SK-N-DZ (cell line): ENCODE data around the gene LYPLA2.
"Not testable (repeated sequence)": the region's sequence is repeated elsewhere in the genome, so short reads cannot be mapped to it uniquely, and the experiment has no call there.

Source experiments
- DNase-seq: peaks from one replicate; pipeline ENCODE4 v3.0.0-alpha.2; 2015; ENCODE audit warnings: low spot score

LYPLA2 gene

GRCh38 chr1:23799570-23800399 lies 8.8 kb downstream of the LYPLA2 start:
- no peak for DNase-seq

GRCh38 chr1:23800400-23801337 lies 9.7 kb downstream of the LYPLA2 start, which contains the start of gene GALE:
Gene GALE, minus strand, starts transcription at chr1:23800754. Its CDS starts 1,747 bp downstream, at chr1:23799007.
- DNase-seq, result peak; percentile 86

GRCh38 chr1:23801338-23801748 lies 10.4 kb downstream of the LYPLA2 start:
- DNase-seq, result no peak

- DNase-seq, result no peak
Observed at GRCh38 chr1:23801876-23802275, 10.9 kb downstream of the LYPLA2 start.

GRCh38 chr1:23802809-23803342 lies 11.9 kb downstream of the LYPLA2 start:
- DNase-seq, result not testable (repeated sequence)

GRCh38 chr1:23803674-23804073 lies 12.7 kb downstream of the LYPLA2 start:
- no peak for DNase-seq

GRCh38 chr1:23804183-23804835 lies 13.4 kb downstream of the LYPLA2 start:
- no peak for DNase-seq

GRCh38 chr1:23805025-23805424 lies 14.1 kb downstream of the LYPLA2 start:
- no peak for DNase-seq

GRCh38 chr1:23806280-23806679 lies 15.3 kb downstream of the LYPLA2 start:
- DNase-seq, result no peak

- no peak for DNase-seq
Observed at GRCh38 chr1:23807453-23807852, 16.5 kb downstream of the LYPLA2 start.

- peak; percentile 70 for DNase-seq
Observed at GRCh38 chr1:23809751-23810171, 18.8 kb downstream of the LYPLA2 start.

GRCh38 chr1:23810818-23811540 lies 20.0 kb downstream of the LYPLA2 start:
- DNase-seq, result no peak

GRCh38 chr1:23814016-23814415 lies 23.1 kb downstream of the LYPLA2 start:
- no peak for DNase-seq

- DNase-seq, result no peak
Observed at GRCh38 chr1:23816361-23816760, 25.4 kb downstream of the LYPLA2 start.

GRCh38 chr1:23816906-23817305 lies 26.0 kb downstream of the LYPLA2 start:
- DNase-seq, result no peak

GRCh38 chr1:23817633-23818032 lies 26.7 kb downstream of the LYPLA2 start:
- DNase-seq, result no peak

GRCh38 chr1:23823767-23824166 lies 32.8 kb downstream of the LYPLA2 start:
- no peak for DNase-seq

GRCh38 chr1:23824711-23825075 lies 33.7 kb downstream of the LYPLA2 start:
- no peak for DNase-seq

GRCh38 chr1:23825076-23825761 lies 34.3 kb downstream of the LYPLA2 start, which contains the start of gene HMGCL:
Gene HMGCL, minus strand, starts transcription at chr1:23825429. Its CDS starts 14 bp downstream, at chr1:23825415.
- DNase-seq, result peak; percentile 80
